ENCODE results near the gene MZT2B.
"Not testable (repeated sequence)": the region's sequence is repeated elsewhere in the genome, so short reads cannot be mapped to it uniquely, and the experiment has no call there.

The MZT2B gene

DNA sequence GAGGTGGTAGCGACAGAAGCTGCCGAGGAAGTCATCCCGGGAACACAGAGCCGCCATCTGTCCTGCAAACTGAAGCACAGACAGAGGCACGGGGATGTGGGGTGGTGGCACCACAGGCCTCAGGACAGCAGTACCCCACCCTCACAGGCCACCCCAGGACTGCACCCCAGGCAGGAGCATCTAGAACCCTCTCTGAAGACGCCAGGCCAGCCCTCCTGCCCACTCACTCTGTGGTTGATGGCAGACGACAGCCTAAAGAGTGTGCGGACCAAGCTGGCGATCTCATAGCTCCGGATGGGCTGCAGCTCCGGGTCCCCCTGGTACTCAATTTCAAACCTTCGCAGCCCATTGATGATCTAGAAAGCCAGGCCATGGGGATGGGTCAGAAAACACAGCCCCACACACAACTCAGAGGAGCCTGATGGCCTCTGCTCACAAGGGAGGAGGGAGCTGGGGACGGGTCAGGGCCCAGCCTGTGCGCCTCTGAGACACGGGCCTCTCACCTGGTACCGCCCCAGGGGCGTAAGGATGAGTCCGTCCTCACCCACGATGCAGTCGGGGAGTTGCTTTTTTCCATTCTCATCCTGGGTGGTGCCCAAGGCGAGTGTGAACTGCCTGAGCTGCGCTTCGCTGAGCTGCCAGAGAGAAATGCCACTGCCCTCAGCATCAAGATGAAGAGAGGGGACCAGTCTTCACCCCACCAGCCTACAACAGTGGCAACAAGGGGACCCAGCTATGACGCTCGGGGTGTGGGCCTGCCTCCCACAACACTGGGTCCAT, 29.1 kb upstream of the MZT2B start:
- DNase-seq = no peak

DNA sequence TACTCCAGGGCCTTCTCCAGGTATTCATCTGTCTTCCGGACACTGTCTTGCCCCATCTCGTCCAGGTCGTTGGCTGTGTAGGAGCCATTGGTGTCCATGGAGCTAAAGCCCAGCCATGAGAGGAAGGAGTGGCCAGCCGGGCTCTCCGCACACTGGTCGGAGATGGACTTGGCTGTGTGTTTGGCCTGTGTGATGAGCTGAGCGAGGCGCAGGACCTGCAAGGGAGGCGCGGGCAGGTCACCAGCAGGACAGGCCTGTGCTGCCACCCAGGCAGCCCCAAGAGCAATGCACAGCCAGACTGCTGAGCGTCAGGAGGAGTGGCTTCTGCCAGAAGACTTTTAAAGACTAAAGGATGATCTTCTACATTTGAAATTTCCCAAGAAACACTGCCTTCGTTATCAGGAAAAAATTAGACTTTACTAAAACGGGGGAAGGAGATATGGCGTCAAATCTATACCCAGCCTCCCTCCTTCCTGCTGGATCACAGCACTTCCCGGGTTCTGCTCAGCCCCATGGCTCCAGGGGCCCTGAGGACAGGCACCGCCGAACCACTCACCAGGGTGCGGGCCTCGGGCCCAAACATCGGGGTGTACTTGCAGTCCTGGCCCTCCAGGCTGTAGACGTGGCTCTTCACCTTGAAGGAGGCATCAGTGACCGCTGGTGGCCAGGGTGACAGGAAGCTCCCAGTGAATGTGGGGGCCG, 28.2 kb upstream of the MZT2B start:
- not testable (repeated sequence) for DNase-seq

DNA sequence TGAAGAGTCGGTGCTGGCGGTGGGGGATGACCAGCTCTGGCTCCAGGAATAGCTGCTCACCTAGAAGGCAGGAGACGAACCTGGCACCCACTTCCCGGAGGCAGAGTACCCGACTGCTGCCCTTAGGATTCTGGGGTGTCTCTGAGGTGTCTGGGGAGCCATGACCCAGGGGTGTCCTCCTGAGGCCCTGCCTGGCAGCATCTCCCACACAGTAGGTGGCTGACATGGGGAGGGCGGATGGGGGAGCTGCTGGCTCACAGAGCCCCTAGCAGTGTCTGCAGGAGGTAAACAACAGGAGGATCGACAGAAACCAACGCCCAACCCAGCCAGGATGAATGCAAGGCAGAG, 27.7 kb upstream of the MZT2B start:
- not testable (repeated sequence) for DNase-seq

DNA sequence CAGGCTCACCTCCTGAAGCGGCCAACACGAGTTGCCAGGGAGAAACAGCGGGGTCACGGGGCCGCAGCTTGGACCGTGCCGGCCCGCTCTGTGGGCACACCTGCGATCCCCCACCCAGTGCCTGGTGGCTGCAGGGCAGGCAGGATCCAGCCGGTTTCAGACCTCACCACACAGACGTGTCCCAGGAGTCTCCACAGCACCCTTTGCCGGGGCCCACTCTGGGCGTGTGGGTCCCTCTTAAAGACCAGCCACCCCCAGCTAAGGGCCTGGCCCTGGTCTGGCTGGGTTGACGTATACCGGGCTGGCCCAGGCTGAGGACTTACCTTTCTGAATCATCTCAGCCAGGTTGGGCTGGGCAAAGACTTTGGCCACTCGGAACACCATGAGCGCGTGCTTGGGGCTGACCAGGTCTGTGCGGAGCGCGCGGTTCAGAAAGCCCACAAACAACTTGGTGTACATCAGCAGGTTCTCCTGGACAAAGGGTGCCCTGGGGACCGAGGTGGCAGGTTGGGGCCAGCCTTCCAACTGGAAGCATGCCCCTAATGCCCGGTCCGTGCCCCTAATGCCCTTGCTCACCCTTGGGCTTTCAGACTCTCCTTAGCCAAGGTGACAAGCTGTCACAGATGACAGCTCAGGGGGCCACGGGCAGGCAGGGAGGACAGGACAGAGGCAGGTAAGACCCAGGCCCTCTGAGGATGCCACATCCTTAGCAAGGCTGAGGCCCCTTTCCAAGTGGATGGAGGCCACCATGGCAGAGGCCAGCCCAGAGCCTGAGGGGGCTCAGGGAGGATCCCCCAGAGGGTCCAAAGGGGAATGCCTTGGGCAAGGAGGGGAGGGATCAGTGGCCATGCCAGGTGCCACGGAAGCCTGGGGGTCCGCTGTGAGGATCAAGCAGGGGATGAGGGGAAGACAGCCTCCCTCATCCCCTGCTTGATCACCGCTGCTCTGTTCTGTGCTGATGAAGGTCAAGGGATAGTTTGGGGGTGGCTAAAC, 27.0 kb upstream of the MZT2B start:
- DNase-seq = no peak

DNA sequence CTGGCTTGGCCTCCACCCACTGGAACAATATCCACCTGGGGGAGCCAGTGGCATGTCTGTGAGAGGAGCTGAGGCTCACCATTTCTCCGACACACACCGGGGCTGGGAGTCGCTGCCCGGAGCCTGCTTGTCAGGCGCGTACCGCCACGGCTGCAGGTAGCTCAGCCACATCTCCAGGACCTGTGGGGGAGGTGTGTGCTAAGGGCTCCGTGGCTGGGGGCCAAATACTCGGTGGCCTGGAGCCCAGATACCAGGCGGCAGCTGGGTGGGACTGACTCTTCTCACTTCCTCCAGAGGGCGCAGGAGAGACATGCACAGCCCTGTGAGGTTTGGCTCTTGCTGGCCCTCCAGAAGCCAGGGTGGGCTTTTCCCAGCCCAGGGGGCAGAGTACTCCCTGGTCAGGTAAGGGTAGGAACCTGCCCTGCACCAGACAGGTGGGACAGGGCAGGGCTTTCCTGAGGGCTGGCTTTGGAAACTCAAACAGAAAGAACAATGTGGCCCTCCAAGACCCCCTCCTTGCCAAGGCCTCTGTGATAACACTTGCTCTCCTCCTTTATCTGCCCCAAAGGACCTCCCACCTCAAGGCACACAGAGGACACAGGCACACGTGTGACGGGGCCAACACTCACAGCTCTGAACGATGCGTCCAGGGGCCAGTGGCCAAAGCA, 26.0 kb upstream of the MZT2B start:
- peak; percentile 81 for DNase-seq

DNA sequence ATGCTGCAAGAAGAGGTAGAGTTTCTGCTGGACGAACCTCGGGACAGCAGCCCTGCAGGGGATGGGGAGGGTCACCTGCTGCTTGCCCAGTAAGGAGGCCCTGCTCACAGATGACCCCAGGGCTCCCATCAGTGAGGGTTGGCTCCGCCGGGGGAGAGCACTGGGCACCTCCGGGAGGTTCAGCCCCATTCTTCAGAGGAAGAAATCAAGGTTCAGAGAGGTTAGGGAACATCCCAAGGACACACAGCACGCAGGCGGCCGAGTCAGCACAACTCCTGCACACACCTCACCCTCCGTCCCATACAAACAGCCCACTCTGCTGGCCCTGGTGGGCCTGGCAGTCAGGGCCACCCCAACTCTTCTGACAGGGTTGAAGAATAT, 25.4 kb upstream of the MZT2B start:
- DNase-seq = no peak

DNA sequence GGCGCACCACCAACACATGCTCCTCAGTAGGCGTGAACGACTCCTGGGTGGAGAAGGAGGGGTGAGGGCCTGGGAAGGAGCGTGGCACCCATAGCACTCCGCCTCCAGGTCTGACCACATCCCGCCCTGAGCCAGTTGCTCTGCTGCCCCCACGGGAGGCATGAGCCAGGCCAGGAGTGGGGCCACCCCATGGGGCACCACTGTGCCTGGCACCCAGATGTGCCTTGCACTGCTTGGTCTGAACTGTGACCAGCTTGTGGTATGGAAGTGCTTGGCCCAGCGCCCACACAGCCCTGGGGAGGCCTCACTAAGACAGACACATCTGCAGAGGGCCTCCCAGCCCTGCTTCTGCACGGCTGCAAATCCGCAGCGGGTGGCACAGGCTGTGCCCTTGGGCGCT, 24.7 kb upstream of the MZT2B start:
- not testable (repeated sequence) for DNase-seq

DNA sequence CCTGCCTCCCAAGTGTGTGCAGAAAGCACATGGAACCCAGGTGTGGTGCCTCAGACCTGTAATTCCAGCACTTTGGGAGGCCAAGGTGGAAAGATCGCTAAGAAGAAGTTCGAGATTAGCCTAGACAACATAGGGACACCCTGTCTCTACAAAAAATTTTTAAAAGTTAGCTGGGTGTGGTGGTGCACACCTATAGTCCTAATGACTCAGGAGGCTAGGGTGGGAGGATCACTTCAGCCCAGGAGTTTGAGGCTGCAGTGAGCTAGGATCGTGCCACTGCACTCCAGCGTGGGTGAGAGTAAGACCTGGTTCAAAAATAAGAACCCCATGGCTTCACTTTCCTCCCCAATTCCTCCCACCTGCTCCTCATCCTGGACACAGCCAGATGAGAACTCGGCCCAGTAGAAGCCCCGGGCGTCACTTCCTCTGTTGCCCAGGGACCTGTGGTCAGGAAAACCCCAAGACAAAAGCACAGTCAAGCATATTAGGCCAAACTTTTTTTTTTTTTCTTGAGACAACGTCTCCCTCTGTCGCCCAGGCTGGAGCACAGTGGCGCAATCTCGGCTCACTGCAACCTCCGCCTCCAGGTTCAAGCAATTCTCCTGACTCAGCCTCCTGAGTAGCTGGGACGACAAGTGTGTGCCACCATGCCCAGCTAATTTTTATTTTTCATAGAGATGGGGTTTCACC, 24.1 kb upstream of the MZT2B start:
- DNase-seq = not testable (repeated sequence)

DNA sequence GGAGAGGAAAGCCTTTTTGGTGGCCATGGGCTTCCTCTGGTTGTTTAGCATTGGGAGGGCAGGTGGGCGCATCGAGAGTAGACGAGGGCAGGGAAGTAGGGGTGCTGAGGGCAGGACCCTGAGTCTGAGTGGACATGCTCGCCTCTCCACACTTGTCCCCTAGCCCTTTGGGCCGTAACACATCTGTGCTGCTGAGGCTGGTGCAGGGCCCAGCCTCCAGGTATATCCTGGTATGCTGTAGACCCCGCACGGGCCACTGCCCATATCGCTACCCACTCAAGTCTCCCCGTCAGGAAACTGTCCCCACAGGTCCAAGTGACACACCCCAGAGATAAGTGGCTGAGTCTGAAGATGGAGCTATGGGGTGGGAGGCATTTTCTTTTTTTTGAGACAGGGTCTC, 23.4 kb upstream of the MZT2B start:
- DNase-seq = no peak

DNA sequence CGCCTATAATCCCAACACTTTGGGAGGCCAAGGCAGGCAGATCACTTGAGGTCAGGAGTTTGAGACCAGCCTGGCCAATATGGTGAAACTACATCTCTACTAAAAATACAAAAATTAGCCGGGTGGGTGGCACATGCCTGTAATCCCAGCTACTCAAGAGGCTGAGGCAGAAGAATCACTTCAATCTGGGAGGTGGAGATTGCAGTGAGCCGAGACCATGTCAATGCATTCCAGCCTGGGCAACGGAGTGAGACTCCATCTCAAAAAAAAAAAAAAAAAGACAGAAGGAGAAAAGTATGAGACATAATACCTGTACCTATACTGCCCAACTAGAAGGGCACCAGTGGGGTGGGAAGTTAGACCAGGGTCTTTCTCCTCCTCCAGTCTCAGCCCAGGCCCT, 22.7 kb upstream of the MZT2B start:
- DNase-seq = not testable (repeated sequence)

DNA sequence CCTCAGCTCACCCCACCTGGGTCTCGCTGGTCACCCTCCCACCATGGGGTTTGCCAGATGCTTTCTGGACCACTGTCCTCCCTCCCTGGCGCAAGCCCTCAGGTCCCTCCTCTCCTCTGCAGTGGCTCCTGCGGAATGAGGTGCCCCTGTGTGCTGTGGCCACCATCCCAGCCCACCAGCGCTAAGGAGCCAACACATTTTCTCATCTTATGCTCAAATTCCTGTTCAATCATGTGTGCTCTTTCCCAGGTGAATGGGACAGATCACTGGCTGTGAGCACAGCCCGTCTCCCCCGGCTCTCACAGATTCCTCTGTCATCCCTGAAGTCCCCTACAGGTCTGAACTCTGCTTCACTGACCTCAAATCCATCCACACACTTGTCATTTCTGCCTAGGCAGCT, 21.9 kb upstream of the MZT2B start:
- DNase-seq = no peak

DNA sequence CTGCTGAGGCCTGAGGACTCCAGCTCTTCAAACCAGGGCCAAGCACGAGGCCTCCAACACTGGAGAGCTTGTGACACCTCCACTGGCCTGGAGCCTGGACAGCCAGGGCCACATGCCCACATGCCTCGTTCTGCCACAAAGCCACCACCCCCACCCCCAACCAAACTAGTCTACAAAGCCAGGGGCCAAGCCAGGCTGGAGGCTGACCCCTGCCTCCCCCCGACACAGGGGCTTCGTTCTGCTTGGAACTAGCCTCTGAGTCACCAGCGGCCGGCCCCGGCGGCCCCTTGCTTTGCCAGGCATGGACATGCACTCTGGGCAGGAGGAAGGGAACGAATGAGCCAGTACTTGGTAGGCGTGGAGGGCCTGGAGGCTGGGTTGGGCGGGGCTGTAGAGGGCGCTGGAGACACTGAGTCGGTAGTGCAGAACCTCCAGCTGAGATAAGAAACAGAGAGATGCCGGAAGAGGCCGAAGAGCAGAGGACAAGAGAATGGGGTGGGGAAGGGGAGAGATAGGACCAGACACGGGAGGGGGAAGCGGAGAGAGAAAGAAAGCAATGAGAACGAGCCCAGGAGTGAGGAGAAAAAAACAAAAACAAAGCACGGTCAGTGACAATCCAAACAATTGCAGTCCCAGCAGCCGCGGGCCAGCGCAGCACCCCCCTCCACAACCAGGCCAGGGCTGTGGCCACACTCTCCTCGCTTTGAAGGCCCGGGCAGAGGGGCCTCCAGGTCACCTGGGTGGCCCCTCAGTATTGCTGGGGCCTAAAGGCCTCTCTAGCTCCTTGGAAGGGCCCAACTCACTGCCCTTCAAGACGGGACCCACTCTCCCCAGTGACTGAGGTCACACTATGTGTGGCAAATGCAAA, 21.0 kb upstream of the MZT2B start:
- DNase-seq = not testable (repeated sequence)

DNA sequence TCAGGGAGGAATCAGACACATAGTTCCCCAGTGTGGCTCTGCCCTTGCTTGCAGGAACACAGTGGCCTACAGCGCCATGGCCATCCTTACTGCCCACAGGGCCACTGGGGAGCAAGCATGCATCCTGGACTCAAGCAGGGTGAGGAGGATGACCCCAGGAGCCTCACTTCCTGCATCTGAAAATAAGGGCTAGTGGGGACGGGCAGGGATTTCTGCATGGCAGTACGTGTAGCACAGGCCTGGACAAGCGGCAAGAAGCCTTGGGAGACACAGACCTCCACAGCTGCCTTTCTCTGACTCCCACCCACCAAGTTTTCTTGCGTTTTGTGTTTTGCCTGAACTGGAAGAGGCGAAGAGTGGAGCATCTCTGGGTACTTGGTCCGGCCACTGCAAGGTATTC, 19.6 kb upstream of the MZT2B start:
- not testable (repeated sequence) for DNase-seq

DNA sequence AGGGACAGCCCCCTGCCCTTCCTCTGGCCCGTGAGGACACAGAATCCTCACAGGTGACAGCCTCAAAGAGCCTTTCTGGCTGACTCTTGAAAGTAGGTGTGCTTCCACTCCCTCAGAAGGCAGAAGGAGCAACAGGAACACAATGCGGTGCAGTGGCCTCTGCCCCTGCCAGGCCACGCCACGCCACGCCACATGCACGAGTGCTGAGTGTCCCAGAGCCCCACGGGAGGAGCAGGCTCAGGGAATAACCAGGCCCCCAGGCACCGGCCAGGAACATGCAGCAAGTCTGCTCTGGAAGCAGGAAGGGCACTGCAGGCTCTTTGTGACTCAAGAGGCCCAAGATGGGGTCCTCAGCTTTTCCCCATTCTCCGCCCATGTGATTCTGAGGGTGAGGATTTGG, 19.1 kb upstream of the MZT2B start:
- no peak for DNase-seq

DNA sequence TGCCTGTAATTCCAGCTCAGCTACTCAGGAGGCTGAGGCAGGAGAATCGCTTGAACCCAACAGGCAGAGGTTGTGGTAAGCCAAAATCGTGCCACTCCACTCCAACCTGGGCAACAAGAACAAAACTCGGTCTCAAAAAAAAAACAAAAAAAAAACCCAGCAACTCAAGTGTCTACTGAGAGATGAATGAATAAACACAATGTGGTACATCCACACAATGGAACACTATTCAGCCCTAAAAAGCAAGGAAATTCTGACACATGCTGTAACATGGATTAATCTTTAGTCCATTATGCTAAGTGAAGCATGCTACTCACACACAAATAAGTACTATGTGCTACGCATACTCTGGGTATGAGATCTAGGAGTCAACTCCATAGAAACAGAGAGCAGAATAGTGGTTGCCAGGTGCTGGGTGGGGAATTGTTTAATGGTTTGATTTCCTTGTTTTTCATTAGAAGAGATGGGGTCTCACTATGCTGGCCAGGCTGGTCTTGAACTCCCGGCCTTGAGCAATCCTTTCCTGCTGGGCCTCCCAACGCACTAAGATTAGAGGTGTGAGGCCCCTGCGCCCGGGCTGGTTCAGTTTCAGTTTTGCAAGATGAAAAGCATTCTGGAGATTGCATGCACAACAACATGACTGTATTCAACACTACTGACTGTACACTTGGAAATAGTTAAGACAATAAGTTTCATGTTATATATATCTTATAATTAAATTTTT, 16.6 kb upstream of the MZT2B start:
- no peak for DNase-seq

DNA sequence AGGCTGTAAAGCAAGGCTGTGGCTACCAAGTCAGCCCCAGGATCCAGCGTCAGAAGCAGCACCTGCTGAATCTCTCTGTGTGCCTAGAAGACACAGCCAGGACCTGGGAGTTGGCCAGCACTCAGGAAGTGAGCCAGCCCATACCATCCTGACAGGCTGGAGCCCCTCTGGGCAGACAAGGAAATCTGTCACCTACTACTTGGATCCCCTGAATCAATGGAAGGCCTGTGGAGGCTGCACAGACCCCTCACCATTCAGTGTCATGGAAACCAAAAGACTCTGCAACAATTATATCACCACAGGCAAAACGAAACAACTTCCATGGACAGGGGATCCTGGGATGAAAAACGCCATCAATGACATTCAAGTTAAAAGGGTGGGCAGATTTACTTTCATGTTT, 15.5 kb upstream of the MZT2B start:
- not testable (repeated sequence) for DNase-seq

DNA sequence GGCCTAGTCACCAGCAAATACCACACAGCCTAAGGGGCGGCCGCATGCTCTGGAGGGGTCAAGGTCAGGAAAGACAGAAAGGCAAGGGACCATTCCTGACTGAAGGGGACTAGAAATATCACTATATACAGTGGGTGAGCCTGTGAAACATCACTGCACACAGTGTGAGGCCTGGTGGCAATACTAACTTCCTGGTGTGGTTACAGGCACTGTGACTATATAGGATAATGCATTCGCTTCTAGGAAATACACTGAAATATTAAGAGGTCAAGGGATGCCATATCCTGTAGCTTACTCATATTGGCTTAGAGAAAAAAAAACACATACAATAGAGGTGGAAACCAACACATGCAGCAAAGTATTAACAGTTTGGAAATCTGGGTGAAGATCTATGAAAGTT, 12.9 kb upstream of the MZT2B start:
- not testable (repeated sequence) for DNase-seq

DNA sequence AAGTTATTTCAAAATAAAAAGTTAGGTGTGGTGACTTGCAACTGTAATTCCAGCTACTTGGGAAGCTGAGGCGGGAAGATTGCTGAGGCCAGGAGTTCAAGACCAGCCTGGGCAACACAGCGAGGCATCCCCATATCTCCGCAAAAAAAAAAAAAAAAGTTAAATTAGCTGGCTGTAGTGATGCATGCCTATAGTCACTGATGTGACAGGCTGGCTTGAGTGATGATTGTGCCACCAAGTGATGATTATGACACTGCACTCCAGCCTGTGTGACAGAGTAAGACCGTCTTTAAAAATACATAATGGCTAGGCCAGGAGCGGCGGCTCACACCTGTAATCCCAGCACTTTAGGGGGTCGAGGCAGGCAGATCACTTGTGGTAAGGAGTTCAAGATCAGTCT, 12.2 kb upstream of the MZT2B start:
- no peak for DNase-seq

DNA sequence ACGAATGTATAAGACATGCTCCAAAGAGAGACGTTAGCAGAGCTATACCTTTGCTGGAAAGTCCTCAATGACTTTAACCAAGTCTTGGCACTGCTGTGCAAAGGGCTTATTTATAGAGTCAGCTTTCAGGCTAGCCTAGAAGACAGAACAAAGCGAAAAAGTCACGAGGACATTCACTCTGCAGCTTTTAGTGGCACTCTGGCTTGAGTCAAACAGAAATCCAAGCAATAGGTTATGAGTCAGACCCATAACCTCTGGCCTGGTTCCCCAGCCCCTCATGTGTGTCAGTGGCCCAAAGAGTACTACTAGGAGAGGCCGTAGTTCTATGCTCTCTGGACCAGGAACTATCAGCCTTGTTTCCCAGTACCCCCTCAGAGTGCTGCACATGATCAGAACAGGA, 7.2 kb upstream of the MZT2B start:
- DNase-seq = not testable (repeated sequence)
